NT2/D1 (cell line): ENCODE measurements around the gene PRKAG3.

Experiments
- SUZ12 ChIP-seq: IDR thresholded peaks from 2 replicates; pipeline ENCODE4 v1.6.1; 2011; ENCODE audit not compliant: insufficient read length, insufficient read depth; ENCODE audit errors: extremely low read depth
- YY1 ChIP-seq: IDR thresholded peaks from 2 replicates; pipeline ENCODE4 v1.6.1; 2011; ENCODE audit not compliant: insufficient read length, insufficient read depth
- ZNF274 ChIP-seq: IDR thresholded peaks from 2 replicates; pipeline ENCODE4 v1.6.1; 2011; ENCODE audit warnings: mild to moderate bottlenecking, low read depth, low read length

DNA sequence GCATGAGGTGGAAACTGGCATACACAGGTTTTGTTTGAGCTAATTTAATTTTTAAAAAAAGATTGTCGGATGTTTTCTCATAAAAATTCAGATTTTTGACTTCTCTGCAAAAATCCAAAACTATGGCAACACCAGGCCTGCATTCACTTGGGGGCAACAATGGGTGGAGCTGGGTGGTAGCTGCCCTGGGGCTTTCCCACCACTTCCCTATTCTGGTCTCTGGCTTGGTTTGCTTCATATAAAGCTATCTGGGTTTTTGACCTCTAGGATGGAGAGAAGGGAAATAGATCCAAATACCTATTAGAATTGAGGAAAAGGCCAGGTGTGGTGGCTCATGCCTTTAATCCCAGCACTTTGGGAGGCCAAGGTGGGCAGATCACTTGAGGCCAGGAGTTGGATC, 55.1 kb downstream of the PRKAG3 start:
- TF ChIP-seq ZNF274 (no peak), YY1 (no peak), SUZ12 (no peak)
